Left ventricle myocardium inferior (tissue), 1 donor: Measurements from ENCODE around the gene TRIML1. TPM values are rescaled to one million over a fixed set of nuclear protein-coding genes. Genes with fewer than 3 reads are reported as not detected.

Experiments used
- DNase-seq: peaks from one replicate; pipeline ENCODE4 v3.0.0-alpha.2; 2020
- H3K27ac ChIP-seq: fragments of 200-600 bp; replicated peaks from 2 replicates; pipeline ENCODE4 v1.8.0; 2021
- H3K27me3 ChIP-seq: fragments of 200-600 bp; 2 replicates; pipeline ENCODE4 v1.8.0; 2021; ENCODE audit warnings: low read depth
- H3K36me3 ChIP-seq: fragments of 200-600 bp; 2 replicates; pipeline ENCODE4 v1.8.0; 2021
- H3K4me1 ChIP-seq: fragments of 200-600 bp; 2 replicates; pipeline ENCODE4 v1.8.0; 2021
- H3K4me3 ChIP-seq: fragments of 200-600 bp; 2 replicates; pipeline ENCODE4 v1.8.0; 2021; ENCODE audit warnings: mild to moderate bottlenecking, moderate library complexity
- H3K9me3 ChIP-seq: fragments of 200-600 bp; replicated peaks from 2 replicates; pipeline ENCODE4 v1.8.0; 2021
- intact Hi-C: fragments of 100-400 bp; cut with micrococcal nuclease; formaldehyde crosslinking; loops from one replicate; pipeline ENCODE4 v1.11.0; 2022
- total RNA-seq: library from RNA; stranded (reverse); fragmentation: NEBNext Ultra II Directional; extraction: Animal tissue kit (Norgen Biotek cat#: 25700); gene quantifications from one replicate; pipeline ENCODE4 v1.2.1, GENCODE V29; 2021
- TF ChIP-seq, protein P1 (sequence below): fragments of 200-600 bp; IDR thresholded peaks from 2 replicates; pipeline ENCODE4 v1.8.0; 2021; ENCODE audit warnings: antibody characterized with exemption, mild to moderate bottlenecking, borderline replicate concordance
- donor health status: DM: no; HTN: yes; CAD: no; lungs with severe emphysema.

TRIML1 gene
- total RNA-seq, 1 donor from 2014 or later, result not detected

DNA sequence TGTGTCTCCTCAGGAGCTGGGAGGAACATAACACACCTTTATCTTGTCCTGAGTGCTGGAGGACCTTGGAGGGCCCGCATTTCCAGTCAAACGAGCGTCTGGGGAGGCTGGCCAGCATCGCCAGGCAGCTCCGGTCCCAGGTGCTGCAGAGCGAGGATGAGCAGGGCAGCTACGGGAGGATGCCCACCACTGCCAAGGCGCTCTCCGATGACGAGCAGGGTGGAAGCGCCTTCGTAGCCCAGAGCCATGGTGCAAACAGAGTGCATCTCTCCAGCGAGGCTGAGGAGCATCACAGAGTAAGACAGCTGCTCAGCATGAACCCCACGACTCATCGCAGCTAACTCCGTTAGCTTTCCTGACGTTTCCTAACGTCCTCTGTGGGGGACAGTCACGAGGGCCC is 430 bp downstream of the TRIML1 start:
- no peak for DNase-seq
- H3K27ac ChIP-seq, result no peak overlapping the region
- H3K36me3 ChIP-seq, result no peaks in the 10 kb centered on the region
- intact Hi-C loops, result no loop called here
- H3K4me1 ChIP-seq, result no peaks in the 10 kb centered on the region
- TF ChIP-seq, protein P1, sequence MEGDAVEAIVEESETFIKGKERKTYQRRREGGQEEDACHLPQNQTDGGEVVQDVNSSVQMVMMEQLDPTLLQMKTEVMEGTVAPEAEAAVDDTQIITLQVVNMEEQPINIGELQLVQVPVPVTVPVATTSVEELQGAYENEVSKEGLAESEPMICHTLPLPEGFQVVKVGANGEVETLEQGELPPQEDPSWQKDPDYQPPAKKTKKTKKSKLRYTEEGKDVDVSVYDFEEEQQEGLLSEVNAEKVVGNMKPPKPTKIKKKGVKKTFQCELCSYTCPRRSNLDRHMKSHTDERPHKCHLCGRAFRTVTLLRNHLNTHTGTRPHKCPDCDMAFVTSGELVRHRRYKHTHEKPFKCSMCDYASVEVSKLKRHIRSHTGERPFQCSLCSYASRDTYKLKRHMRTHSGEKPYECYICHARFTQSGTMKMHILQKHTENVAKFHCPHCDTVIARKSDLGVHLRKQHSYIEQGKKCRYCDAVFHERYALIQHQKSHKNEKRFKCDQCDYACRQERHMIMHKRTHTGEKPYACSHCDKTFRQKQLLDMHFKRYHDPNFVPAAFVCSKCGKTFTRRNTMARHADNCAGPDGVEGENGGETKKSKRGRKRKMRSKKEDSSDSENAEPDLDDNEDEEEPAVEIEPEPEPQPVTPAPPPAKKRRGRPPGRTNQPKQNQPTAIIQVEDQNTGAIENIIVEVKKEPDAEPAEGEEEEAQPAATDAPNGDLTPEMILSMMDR, result no peak
- H3K27me3 ChIP-seq, result peaks cover 9% of the 10 kb centered on the region
- H3K9me3 ChIP-seq, result no peaks in the 10 kb centered on the region
- H3K4me3 ChIP-seq, result no peak overlapping the region

DNA sequence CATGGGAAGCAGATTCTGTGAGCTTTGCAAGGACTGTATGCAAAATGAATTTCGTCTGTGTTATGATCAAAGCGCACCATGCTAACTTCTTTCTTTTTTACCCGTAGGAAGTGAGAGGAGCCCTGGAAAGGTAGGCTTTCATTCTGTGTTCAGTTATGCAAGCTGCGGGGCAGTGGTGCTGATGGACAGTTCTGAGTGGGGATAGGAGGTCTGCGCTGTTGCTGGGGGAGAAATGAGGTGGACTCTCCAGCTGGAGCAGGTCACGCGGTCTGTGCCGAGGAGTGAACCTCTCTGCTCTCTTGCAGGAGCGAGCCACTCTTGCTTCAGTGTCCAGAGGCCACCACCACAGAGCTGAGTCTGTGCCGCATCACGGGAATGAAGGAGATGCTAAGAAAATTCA is 4.5 kb downstream of the TRIML1 start:
- no peak overlapping the region for H3K4me3 ChIP-seq
- H3K36me3 ChIP-seq, result no peaks in the 10 kb centered on the region
- intact Hi-C loops, result no loop called here
- TF ChIP-seq, protein P1, result no peak
- H3K27ac ChIP-seq, result no peak overlapping the region
- H3K9me3 ChIP-seq, result no peaks in the 10 kb centered on the region
- DNase-seq, result no peak
- H3K27me3 ChIP-seq, result peaks cover 24% of the 10 kb centered on the region
- H3K4me1 ChIP-seq, result no peaks in the 10 kb centered on the region

DNA sequence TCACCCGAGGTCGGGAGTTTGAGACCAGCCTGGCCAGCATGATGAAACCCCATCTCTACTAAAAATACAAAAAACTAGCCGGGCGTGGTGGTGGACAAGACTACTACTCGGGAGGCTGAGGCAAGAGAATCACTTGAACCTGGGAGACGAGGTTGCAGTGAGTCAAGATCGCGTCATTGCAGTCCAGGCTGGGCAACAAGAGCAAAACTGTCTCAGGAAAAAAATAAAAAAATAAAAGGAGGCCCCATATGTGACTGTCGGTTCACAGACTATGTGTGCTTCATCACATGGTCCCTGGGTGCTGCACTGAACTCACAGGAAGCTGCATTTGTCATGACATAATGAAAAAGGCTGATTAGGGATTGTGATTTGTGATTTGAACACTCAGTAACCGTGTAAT is 6.4 kb downstream of the TRIML1 start:
- TF ChIP-seq, protein P1, result no peak
- no peak for DNase-seq
- no peaks in the 10 kb centered on the region for H3K4me1 ChIP-seq
- no peak overlapping the region for H3K4me3 ChIP-seq
- H3K27me3 ChIP-seq, result peaks cover 16% of the 10 kb centered on the region
- no peak overlapping the region for H3K27ac ChIP-seq
- H3K9me3 ChIP-seq, result no peaks in the 10 kb centered on the region
- intact Hi-C loops, result no loop called here
- no peaks in the 10 kb centered on the region for H3K36me3 ChIP-seq

DNA sequence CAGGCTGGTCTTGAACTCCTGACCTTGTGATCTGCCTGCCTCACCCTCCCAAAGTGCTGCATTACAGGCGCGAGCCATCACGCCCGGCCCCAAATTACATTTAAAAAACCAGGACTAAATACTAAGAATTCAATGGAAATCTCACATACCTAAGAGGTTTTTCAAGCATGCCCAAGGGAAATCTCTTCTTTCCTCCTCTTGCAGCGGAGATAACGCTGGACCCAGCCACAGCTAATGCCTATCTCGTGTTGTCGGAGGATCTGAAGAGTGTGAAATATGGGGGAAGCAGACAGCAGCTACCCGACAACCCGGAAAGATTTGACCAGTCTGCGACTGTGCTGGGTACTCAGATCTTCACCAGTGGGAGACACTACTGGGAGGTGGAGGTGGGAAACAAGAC is 7.4 kb downstream of the TRIML1 start:
- Histone ChIP-seq H3K27ac (no peak overlapping the region), H3K27me3 (peaks cover 16% of the 10 kb centered on the region), H3K9me3 (no peaks in the 10 kb centered on the region), H3K4me3 (no peak overlapping the region), H3K36me3 (no peaks in the 10 kb centered on the region), H3K4me1 (no peaks in the 10 kb centered on the region)
- intact Hi-C loops, result no loop called here
- TF ChIP-seq, protein P1, result no peak
- DNase-seq, result no peak

- TF ChIP-seq, protein P1, result no peak
- H3K27ac ChIP-seq, result no peak overlapping the region
- H3K4me3 ChIP-seq, result no peak overlapping the region
- DNase-seq, result no peak
- no peaks in the 10 kb centered on the region for H3K36me3 ChIP-seq
- H3K27me3 ChIP-seq, result peaks cover 16% of the 10 kb centered on the region
- no peaks in the 10 kb centered on the region for H3K9me3 ChIP-seq
- H3K4me1 ChIP-seq, result no peaks in the 10 kb centered on the region
- intact Hi-C loops, result no loop called here
Observed at GRCh38 chr4:188147176-188147575, 7.9 kb downstream of the TRIML1 start.

DNA sequence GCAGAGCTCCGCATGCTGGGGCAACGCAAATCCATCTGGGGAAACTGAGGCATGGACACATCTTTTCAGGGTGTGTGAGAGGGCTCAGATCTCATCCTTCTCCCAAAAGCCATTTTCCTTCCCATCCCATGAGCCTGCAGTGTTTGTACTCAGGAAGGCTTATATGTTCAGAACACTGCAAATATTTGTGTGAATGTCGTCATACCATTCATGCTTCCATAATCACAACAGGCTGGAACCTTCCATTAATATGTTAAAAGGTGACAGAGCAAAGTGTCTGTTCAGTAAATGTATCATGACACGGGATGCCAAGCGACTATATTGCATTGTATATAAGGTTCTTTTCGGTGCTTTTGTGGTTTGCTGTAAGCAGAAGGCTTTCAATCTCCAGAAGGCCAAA is 8.5 kb downstream of the TRIML1 start:
- Histone ChIP-seq H3K9me3 (no peaks in the 10 kb centered on the region), H3K4me1 (no peaks in the 10 kb centered on the region), H3K27ac (no peak overlapping the region), H3K27me3 (peaks cover 16% of the 10 kb centered on the region), H3K4me3 (no peak overlapping the region), H3K36me3 (no peaks in the 10 kb centered on the region)
- TF ChIP-seq, protein P1, result no peak
- DNase-seq, result no peak
- intact Hi-C loops, result no loop called here
